Neural progenitor cell (in vitro differentiated cells): ENCODE results near the gene KRT12. TPM values are rescaled to one million over a fixed set of nuclear protein-coding genes. Genes with fewer than 3 reads are reported as not detected.

Experiments used
- DNase-seq: peaks from one replicate; pipeline ENCODE4 v3.0.0-alpha.2; 2016; ENCODE audit warnings: low spot score
- H2AFZ ChIP-seq: fragments of 200-600 bp; sonication (generic); replicated peaks from 2 replicates; pipeline ENCODE4 v1.6.1; 2016; ENCODE audit warnings: antibody characterized with exemption
- H3F3A ChIP-seq: fragments of 200-600 bp; sonication (generic); 2 replicates; pipeline ENCODE4 v1.6.1; 2016; ENCODE audit warnings: antibody characterized with exemption, low read depth
- H3K27ac ChIP-seq: fragments of 200-600 bp; sonication (generic); 2 replicates; pipeline ENCODE4 v1.5.1; 2016; ENCODE audit warnings: mild to moderate bottlenecking
- H3K27me3 ChIP-seq: fragments of 200-600 bp; sonication (generic); 2 replicates; pipeline ENCODE4 v1.6.1; 2016; ENCODE audit warnings: mild to moderate bottlenecking, moderate library complexity
- H3K36me3 ChIP-seq: fragments of 200-600 bp; sonication (generic); 2 replicates; pipeline ENCODE4 v1.5.1; 2016
- H3K4me1 ChIP-seq: fragments of 200-600 bp; sonication (generic); 2 replicates; pipeline ENCODE4 v1.6.1; 2016; ENCODE audit warnings: mixed run types
- H3K4me2 ChIP-seq: fragments of 200-600 bp; sonication (generic); 2 replicates; pipeline ENCODE4 v1.6.1; 2016
- H3K4me3 ChIP-seq: fragments of 200-600 bp; sonication (generic); 2 replicates; pipeline ENCODE4 v1.5.1; 2016
- H3K79me2 ChIP-seq: fragments of 200-600 bp; sonication (generic); 2 replicates; pipeline ENCODE4 v1.6.1; 2016; ENCODE audit warnings: low read depth
- H3K9ac ChIP-seq: fragments of 200-600 bp; sonication (generic); 2 replicates; pipeline ENCODE4 v1.6.1; 2016
- H3K9me3 ChIP-seq: fragments of 200-600 bp; sonication (generic); 2 replicates; pipeline ENCODE4 v1.5.1; 2016; ENCODE audit warnings: low read depth
- H4K20me1 ChIP-seq: fragments of 200-600 bp; sonication (generic); 2 replicates; pipeline ENCODE4 v1.6.1; 2016; ENCODE audit warnings: low read depth
- H3K27ac Mint-ChIP-seq: 3 replicates; pipeline ENCODE4 v1.8.0; 2021; ENCODE audit warnings: mixed read lengths
- H3K27me3 Mint-ChIP-seq: 2 replicates; pipeline ENCODE4 v1.8.0; 2022; ENCODE audit warnings: low read depth, mild to moderate bottlenecking, inconsistent platforms, moderate library complexity, mixed read lengths; ENCODE audit not compliant: insufficient read depth
- H3K36me3 Mint-ChIP-seq: 3 replicates; pipeline ENCODE4 v1.8.0; 2021; ENCODE audit warnings: mixed read lengths
- H3K4me1 Mint-ChIP-seq: 3 replicates; pipeline ENCODE4 v1.8.0; 2021; ENCODE audit warnings: mixed read lengths
- H3K4me3 Mint-ChIP-seq: 3 replicates; pipeline ENCODE4 v1.8.0; 2021; ENCODE audit warnings: mild to moderate bottlenecking, moderate library complexity, mixed read lengths
- H3K9me3 Mint-ChIP-seq: 3 replicates; pipeline ENCODE4 v1.8.0; 2020; ENCODE audit warnings: mixed read lengths
- EZH2 ChIP-seq: fragments of 200-600 bp; sonication (generic); IDR thresholded peaks from 2 replicates; pipeline ENCODE4 v1.6.1; 2017; ENCODE audit warnings: antibody characterized with exemption, mild to moderate bottlenecking, moderate library complexity
- EZH2phosphoT487 ChIP-seq: fragments of 200-600 bp; sonication (generic); IDR thresholded peaks from 2 replicates; pipeline ENCODE4 v1.6.1; 2017; ENCODE audit warnings: antibody characterized with exemption
- total RNA-seq: library from RNA; depleted of rRNA; stranded (reverse); fragments of >200 nt; gene quantifications from 2 replicates; pipeline ENCODE4 v1.2.3, GENCODE V29; 2015; ENCODE audit warnings: low replicate concordance
- TF ChIP-seq, protein P1 (sequence below): fragments of 200-600 bp; sonication (generic); IDR thresholded peaks from 2 replicates; pipeline ENCODE4 v1.5.1; 2017; ENCODE audit warnings: antibody characterized with exemption, mild to moderate bottlenecking

The KRT12 gene
- total RNA-seq, 1 donor from 2014 or later = not detected

DNA sequence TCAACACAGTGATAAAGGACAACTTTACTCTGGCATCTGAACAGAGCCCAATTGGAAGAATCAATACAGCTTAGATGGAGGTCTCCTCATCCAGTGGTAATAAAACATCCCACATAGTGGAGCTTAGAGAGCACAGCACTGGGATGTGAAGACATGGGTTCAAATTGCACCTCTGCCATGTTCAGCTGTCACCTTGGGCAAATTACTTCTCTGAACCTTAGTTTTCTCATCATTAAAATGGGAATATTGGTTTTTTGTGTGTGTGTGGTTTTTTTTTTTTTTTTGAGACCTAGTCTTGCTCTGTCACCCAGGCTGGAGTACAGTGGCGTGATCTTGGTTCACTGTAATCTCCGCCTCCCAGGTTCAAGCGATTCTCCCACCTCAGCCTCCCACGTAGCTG lies 31.0 kb downstream of the KRT12 start:
- no peaks in the 10 kb centered on the region for H4K20me1 ChIP-seq
- no peak overlapping the region for H3K27ac ChIP-seq
- H3K27me3 ChIP-seq = peaks cover 4% of the 10 kb centered on the region
- no peaks in the 10 kb centered on the region for H3K9me3 ChIP-seq
- no peak overlapping the region for H2AFZ ChIP-seq
- Mint-ChIP-seq H3K36me3 (no peaks in the 10 kb centered on the region), H3K4me1 (peaks cover 4% of the 10 kb centered on the region), H3K9me3 (no peaks in the 10 kb centered on the region), H3K4me3 (no peak overlapping the region), H3K27me3 (peaks cover 1% of the 10 kb centered on the region), H3K27ac (no peak overlapping the region)
- H3K36me3 ChIP-seq = no peaks in the 10 kb centered on the region
- DNase-seq = no peak
- H3K4me1 ChIP-seq = no peaks in the 10 kb centered on the region
- H3K4me3 ChIP-seq = no peak overlapping the region
- TF ChIP-seq, protein P1, sequence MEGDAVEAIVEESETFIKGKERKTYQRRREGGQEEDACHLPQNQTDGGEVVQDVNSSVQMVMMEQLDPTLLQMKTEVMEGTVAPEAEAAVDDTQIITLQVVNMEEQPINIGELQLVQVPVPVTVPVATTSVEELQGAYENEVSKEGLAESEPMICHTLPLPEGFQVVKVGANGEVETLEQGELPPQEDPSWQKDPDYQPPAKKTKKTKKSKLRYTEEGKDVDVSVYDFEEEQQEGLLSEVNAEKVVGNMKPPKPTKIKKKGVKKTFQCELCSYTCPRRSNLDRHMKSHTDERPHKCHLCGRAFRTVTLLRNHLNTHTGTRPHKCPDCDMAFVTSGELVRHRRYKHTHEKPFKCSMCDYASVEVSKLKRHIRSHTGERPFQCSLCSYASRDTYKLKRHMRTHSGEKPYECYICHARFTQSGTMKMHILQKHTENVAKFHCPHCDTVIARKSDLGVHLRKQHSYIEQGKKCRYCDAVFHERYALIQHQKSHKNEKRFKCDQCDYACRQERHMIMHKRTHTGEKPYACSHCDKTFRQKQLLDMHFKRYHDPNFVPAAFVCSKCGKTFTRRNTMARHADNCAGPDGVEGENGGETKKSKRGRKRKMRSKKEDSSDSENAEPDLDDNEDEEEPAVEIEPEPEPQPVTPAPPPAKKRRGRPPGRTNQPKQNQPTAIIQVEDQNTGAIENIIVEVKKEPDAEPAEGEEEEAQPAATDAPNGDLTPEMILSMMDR = no peak
- TF ChIP-seq EZH2 (no peak), EZH2phosphoT487 (no peak)
- no peaks in the 10 kb centered on the region for H3F3A ChIP-seq
- H3K4me2 ChIP-seq = no peak overlapping the region
- H3K9ac ChIP-seq = no peak overlapping the region
- H3K79me2 ChIP-seq = no peaks in the 10 kb centered on the region

- Histone ChIP-seq H3K27me3 (no peaks in the 10 kb centered on the region), H3K36me3 (no peaks in the 10 kb centered on the region), H3K4me3 (no peak overlapping the region), H3K9me3 (no peaks in the 10 kb centered on the region), H3K79me2 (no peaks in the 10 kb centered on the region), H3K4me2 (no peak overlapping the region), H3K4me1 (no peaks in the 10 kb centered on the region), H2AFZ (no peak overlapping the region), H3F3A (no peaks in the 10 kb centered on the region), H3K27ac (no peak overlapping the region), H3K9ac (no peak overlapping the region), H4K20me1 (no peaks in the 10 kb centered on the region)
- H3K4me1 Mint-ChIP-seq = no peaks in the 10 kb centered on the region
- no peak for DNase-seq
- no peaks in the 10 kb centered on the region for H3K36me3 Mint-ChIP-seq
- H3K27me3 Mint-ChIP-seq = no peaks in the 10 kb centered on the region
- TF ChIP-seq, protein P1 = no peak
- TF ChIP-seq EZH2phosphoT487 (no peak), EZH2 (no peak)
- no peak overlapping the region for H3K27ac Mint-ChIP-seq
- H3K4me3 Mint-ChIP-seq = no peak overlapping the region
- no peaks in the 10 kb centered on the region for H3K9me3 Mint-ChIP-seq
These were observed 33.1 kb downstream of the KRT12 start for GRCh38 chr17:40833882-40834281.

DNA sequence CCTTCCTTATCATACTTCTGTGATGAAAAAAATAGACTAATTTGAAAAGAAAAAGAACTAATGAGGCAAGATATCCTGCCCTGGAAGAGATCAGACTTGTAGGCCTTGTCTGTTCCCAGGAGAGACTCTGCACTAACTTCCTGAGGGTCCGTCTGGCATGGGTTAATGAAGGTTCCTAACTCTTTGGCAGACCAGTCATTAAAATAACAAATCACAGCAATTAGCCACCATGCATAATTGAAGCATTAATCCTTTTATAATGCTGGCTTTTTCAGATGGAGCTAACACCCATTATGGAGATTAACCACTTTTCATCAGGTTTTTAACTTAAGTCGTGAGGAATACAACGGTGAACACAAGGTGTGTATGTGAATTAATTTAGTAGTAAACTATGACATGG lies 34.2 kb downstream of the KRT12 start:
- no peak overlapping the region for H3K4me2 ChIP-seq
- Mint-ChIP-seq H3K27me3 (no peaks in the 10 kb centered on the region), H3K9me3 (no peaks in the 10 kb centered on the region), H3K36me3 (no peaks in the 10 kb centered on the region), H3K27ac (no peak overlapping the region), H3K4me1 (no peaks in the 10 kb centered on the region), H3K4me3 (no peak overlapping the region)
- no peaks in the 10 kb centered on the region for H3K4me1 ChIP-seq
- H3K27ac ChIP-seq = no peak overlapping the region
- no peaks in the 10 kb centered on the region for H3K79me2 ChIP-seq
- no peak for DNase-seq
- no peaks in the 10 kb centered on the region for H4K20me1 ChIP-seq
- H3K36me3 ChIP-seq = no peaks in the 10 kb centered on the region
- H3K9ac ChIP-seq = no peak overlapping the region
- H3K4me3 ChIP-seq = no peak overlapping the region
- no peaks in the 10 kb centered on the region for H3K9me3 ChIP-seq
- H3K27me3 ChIP-seq = no peaks in the 10 kb centered on the region
- no peaks in the 10 kb centered on the region for H3F3A ChIP-seq
- no peak for TF ChIP-seq EZH2
- TF ChIP-seq, protein P1 = no peak
- no peak for TF ChIP-seq EZH2phosphoT487
- H2AFZ ChIP-seq = no peak overlapping the region
